Cardiac septum (tissue), 1 donor: ENCODE data around the gene CDKN1A. TPM values are rescaled to one million over a fixed set of nuclear protein-coding genes. Genes with fewer than 3 reads are reported as not detected.
"Not testable (repeated sequence)": the region's sequence is repeated elsewhere in the genome, so short reads cannot be mapped to it uniquely, and the experiment has no call there.

ENCODE experiments used
- DNase-seq: peaks from one replicate; pipeline ENCODE4 v3.0.0-alpha.2; 2020; ENCODE audit warnings: low spot score
- intact Hi-C: fragments of 100-400 bp; cut with DNase I; formaldehyde crosslinking; loops from one replicate; pipeline ENCODE4 v1.14.0; 2022
- total RNA-seq: library from RNA; stranded (reverse); fragmentation: NEBNext Ultra II Directional; extraction: Animal tissue kit (Norgen Biotek cat#: 25700); gene quantifications from one replicate; pipeline ENCODE4 v1.2.1, GENCODE V29; 2021
- donor health status: DM: no; HTN: no; CAD: no.

CDKN1A gene
- total RNA-seq, 1 donor from 2014 or later = 113 TPM

DNA sequence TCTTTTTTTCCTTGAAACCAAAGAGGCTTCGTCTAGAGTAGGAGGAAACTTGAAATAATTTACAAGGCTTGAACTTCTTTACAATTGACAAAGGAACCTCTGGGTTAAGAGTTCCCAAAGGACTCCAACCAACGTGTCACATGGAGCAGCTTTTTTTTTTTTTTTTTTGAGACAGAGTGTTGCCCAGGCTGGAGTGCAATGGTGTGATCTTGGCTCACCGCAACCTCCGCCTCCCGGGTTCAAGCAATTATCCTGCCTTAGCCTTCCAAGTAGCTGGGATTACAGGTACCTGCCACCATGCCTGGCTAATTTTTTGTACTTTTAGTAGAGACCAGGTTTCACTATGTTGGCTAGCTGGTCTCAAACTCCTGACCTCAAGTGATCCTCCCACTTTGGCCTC, 24.0 kb upstream of the CDKN1A start:
- DNase-seq, intact Hi-C loops: not testable (repeated sequence)

GRCh38 chr6:36655085-36655724, 23.3 kb upstream of the CDKN1A start:
- intact Hi-C loops = no loop called here
- no peak for DNase-seq

DNA sequence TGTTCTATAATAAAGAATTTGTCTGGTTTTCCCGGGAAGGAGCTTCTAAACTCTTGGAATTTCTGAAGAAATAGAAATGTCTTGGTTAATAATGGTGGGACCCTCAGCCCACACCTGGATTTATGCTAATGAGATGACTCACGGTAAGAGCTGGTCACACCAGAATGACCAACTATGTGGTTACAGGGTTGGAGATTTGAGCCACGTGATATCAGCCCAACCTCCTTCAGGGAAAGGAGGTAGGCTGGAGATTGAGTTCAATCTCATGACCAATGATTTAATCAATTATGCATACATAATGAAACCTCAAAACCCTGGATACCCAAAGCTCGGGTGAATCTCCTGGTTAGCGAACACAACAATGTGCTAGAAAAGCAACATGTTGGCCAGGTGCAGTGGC, 22.1 kb upstream of the CDKN1A start:
- intact Hi-C loops = no loop called here

DNA sequence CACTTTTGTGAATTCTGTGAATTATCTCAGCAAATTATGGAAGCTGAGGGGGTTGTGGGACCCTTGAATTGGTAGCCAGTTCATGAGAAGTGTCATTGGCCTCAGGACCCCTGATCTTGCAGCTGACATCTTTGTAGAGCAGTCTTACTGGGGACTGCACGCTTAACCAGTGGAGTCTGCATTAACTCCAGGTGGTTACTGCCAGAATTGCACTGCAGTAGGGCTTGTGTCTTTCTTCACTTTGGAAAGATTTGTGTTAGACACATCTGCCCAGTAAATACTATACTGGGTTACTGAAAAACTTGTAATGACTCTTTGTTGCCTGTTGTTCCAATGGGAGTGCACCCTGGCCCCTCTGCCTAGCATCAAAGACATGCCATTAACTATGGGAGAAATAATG, 21.2 kb upstream of the CDKN1A start:
- intact Hi-C loops = no loop called here
- DNase-seq = no peak

More for the DNA sequence above, 22.1 kb upstream of the CDKN1A start:
- no peak for DNase-seq

GRCh38 chr6:36657942-36658544, 20.5 kb upstream of the CDKN1A start:
- no peak for DNase-seq
- intact Hi-C loops = no loop called here

GRCh38 chr6:36659271-36659670, 19.2 kb upstream of the CDKN1A start:
- intact Hi-C loops = no loop called here
- DNase-seq = no peak

GRCh38 chr6:36660771-36661471, 17.6 kb upstream of the CDKN1A start:
- DNase-seq = peak; percentile 80
- intact Hi-C loops = no loop called here

DNA sequence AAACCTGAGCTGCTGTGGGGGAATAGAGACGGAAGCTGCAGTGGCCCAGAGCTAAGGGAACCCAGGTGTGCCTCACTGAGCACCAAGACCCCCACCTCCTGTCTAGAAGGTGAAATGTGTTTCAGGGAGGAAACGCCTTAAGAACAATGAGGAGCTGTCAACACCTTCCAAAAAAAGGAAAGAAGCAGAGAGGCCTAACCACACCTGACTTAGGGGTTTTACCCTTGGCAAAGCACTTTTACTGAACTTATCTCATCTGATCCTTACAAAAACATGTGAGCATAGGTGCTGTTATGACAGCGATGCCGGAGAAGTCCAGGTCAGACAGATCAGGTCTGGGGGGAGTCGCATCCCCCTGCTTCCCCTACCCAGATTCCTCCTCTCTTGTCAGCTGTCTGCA, 16.1 kb upstream of the CDKN1A start:
- no peak for DNase-seq
- intact Hi-C loops = no loop called here

DNA sequence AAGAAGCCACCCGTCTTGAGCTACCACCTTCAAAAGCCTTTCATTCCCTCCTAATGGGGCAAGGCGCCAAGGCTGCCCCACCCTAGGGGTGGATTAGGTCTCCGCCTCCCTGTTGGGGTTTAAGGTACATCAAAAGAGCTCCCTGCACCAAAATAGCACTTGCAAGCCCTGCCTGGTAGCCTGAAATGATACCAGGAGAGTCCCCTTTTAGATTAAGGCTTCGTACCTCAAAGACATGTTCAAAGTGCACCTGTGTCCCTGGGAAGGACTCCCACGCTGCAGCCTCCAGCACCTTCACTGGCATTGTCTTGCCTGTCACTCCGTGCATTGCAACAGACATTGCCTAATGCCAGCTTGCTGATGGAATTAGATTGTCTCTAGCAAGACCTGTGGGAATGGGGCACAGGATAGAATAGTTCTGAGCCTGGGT, 15.7 kb upstream of the CDKN1A start:
- DNase-seq = no peak
- intact Hi-C loops = no loop called here

GRCh38 chr6:36663504-36664446, 14.7 kb upstream of the CDKN1A start:
- no peak for DNase-seq
- intact Hi-C loops = no loop called here

- intact Hi-C loops = no loop called here
- no peak for DNase-seq
Measured at GRCh38 chr6:36665180-36665579, 13.3 kb upstream of the CDKN1A start.

- intact Hi-C loops = no loop called here
- DNase-seq = no peak
Measured at GRCh38 chr6:36666287-36666686, 12.2 kb upstream of the CDKN1A start.

- intact Hi-C loops = no loop called here
- peak; percentile 84 for DNase-seq
Measured at GRCh38 chr6:36666826-36667591, 11.5 kb upstream of the CDKN1A start.

- DNase-seq = no peak
- intact Hi-C loops = no loop called here
Measured at GRCh38 chr6:36668591-36668990, 9.9 kb upstream of the CDKN1A start.

- intact Hi-C loops = no loop called here
- DNase-seq = no peak
Measured at GRCh38 chr6:36669002-36669401, 9.5 kb upstream of the CDKN1A start.

DNA sequence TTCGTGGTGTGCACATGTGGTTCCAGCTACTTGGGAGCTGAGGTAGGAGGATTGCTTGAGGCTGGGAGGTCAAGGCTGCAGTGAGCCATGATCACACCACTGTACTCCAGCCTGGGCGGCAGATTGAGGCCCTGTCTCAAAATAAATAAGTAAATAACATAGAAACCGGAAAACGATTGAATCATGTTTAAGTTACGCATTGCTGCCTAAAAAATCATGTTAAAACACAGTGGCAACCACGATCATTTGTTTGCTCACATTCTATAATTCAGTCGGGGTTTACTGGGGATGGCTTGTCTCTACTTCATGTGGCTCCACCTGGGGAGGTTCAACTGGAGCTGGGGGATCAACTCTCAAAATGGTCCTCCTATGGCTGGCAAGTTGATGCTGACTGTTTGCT, 8.2 kb upstream of the CDKN1A start:
- intact Hi-C loops = no loop called here
- no peak for DNase-seq

DNA sequence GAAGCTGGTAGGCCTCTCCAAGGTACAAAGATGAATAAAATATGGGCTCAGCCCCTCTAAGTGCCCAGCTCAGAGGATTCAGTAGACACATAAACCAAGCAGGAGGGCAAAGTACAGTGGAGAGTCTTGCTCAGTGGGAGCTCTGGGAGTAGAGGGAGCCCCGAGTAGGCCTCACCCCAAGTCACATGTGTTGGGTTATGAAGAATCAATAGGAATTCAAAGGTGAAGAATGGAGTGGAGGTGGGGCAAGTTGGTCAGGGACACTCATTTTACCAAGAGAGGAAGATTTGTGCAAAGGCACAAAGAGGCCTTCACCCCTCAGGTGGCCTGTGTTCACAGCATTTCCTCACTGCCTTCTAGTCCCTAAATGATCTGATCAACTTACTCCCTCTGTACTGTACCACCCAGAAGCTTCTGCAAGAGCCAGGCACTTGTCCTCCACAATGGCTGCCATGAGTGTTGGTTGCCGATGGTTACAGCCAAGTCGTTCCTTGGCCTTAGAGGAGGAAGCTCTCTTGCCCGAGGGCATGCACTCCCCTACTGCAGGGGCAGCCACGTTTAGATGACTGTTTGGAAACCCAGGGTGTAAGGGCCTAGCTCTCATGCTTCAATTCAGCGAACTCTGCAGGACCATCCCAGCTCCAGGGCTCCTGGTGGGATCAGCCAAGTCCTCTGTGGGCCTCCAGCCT, 6.7 kb upstream of the CDKN1A start:
- intact Hi-C loops = no loop called here

DNA sequence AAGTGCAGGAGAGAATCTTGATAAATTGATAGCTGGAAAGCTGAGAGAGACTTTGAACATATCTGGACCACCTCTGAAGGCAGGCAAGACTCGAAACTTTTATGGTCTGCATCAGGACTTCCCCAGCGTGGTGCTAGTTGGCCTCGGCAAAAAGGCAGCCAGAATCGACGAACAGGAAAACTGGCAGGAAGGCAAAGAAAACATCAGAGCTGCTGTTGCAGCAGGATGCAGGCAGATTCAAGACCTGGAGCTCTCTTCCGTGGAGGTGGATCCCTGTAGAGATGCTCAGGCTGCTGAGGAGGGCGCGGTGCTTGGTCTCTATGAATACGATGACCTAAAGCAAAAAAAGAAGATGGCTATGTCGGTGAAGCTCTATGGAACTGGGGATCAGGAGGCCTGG, 4.6 kb upstream of the CDKN1A start:
- intact Hi-C loops = no loop called here
- DNase-seq = no peak

More for the DNA sequence above, 6.7 kb upstream of the CDKN1A start:
- no peak for DNase-seq

GRCh38 chr6:36674942-36675341, 3.6 kb upstream of the CDKN1A start:
- no peak for DNase-seq
- intact Hi-C loops = loop anchor here (5.0 kb wide), 1 partner anchor 172 kb away; no protein-coding TSS in a partner anchor
